Neural progenitor cell (in vitro differentiated cells): ENCODE results near the gene ZNF8. TPM values are rescaled to one million over a fixed set of nuclear protein-coding genes. Genes with fewer than 3 reads are reported as not detected.
"Not testable (repeated sequence)": the region's sequence is repeated elsewhere in the genome, so short reads cannot be mapped to it uniquely, and the experiment has no call there.

ENCODE experiments used
- DNase-seq: peaks from one replicate; pipeline ENCODE4 v3.0.0-alpha.2; 2016; ENCODE audit warnings: low spot score
- H2AFZ ChIP-seq: fragments of 200-600 bp; sonication (generic); replicated peaks from 2 replicates; pipeline ENCODE4 v1.6.1; 2016; ENCODE audit warnings: antibody characterized with exemption
- H3F3A ChIP-seq: fragments of 200-600 bp; sonication (generic); 2 replicates; pipeline ENCODE4 v1.6.1; 2016; ENCODE audit warnings: antibody characterized with exemption, low read depth
- H3K27ac ChIP-seq: fragments of 200-600 bp; sonication (generic); 2 replicates; pipeline ENCODE4 v1.5.1; 2016; ENCODE audit warnings: mild to moderate bottlenecking
- H3K27me3 ChIP-seq: fragments of 200-600 bp; sonication (generic); 2 replicates; pipeline ENCODE4 v1.6.1; 2016; ENCODE audit warnings: mild to moderate bottlenecking, moderate library complexity
- H3K36me3 ChIP-seq: fragments of 200-600 bp; sonication (generic); 2 replicates; pipeline ENCODE4 v1.5.1; 2016
- H3K4me1 ChIP-seq: fragments of 200-600 bp; sonication (generic); 2 replicates; pipeline ENCODE4 v1.6.1; 2016; ENCODE audit warnings: mixed run types
- H3K4me2 ChIP-seq: fragments of 200-600 bp; sonication (generic); 2 replicates; pipeline ENCODE4 v1.6.1; 2016
- H3K4me3 ChIP-seq: fragments of 200-600 bp; sonication (generic); 2 replicates; pipeline ENCODE4 v1.5.1; 2016
- H3K79me2 ChIP-seq: fragments of 200-600 bp; sonication (generic); 2 replicates; pipeline ENCODE4 v1.6.1; 2016; ENCODE audit warnings: low read depth
- H3K9ac ChIP-seq: fragments of 200-600 bp; sonication (generic); 2 replicates; pipeline ENCODE4 v1.6.1; 2016
- H3K9me3 ChIP-seq: fragments of 200-600 bp; sonication (generic); 2 replicates; pipeline ENCODE4 v1.5.1; 2016; ENCODE audit warnings: low read depth
- H4K20me1 ChIP-seq: fragments of 200-600 bp; sonication (generic); 2 replicates; pipeline ENCODE4 v1.6.1; 2016; ENCODE audit warnings: low read depth
- H3K27ac Mint-ChIP-seq: 3 replicates; pipeline ENCODE4 v1.8.0; 2021; ENCODE audit warnings: mixed read lengths
- H3K27me3 Mint-ChIP-seq: 2 replicates; pipeline ENCODE4 v1.8.0; 2022; ENCODE audit warnings: low read depth, mild to moderate bottlenecking, inconsistent platforms, moderate library complexity, mixed read lengths; ENCODE audit not compliant: insufficient read depth
- H3K36me3 Mint-ChIP-seq: 3 replicates; pipeline ENCODE4 v1.8.0; 2021; ENCODE audit warnings: mixed read lengths
- H3K4me1 Mint-ChIP-seq: 3 replicates; pipeline ENCODE4 v1.8.0; 2021; ENCODE audit warnings: mixed read lengths
- H3K4me3 Mint-ChIP-seq: 3 replicates; pipeline ENCODE4 v1.8.0; 2021; ENCODE audit warnings: mild to moderate bottlenecking, moderate library complexity, mixed read lengths
- H3K9me3 Mint-ChIP-seq: 3 replicates; pipeline ENCODE4 v1.8.0; 2020; ENCODE audit warnings: mixed read lengths
- CTCF ChIP-seq: fragments of 200-600 bp; sonication (generic); IDR thresholded peaks from 2 replicates; pipeline ENCODE4 v1.5.1; 2017; ENCODE audit warnings: antibody characterized with exemption, mild to moderate bottlenecking
- EZH2 ChIP-seq: fragments of 200-600 bp; sonication (generic); IDR thresholded peaks from 2 replicates; pipeline ENCODE4 v1.6.1; 2017; ENCODE audit warnings: antibody characterized with exemption, mild to moderate bottlenecking, moderate library complexity
- EZH2phosphoT487 ChIP-seq: fragments of 200-600 bp; sonication (generic); IDR thresholded peaks from 2 replicates; pipeline ENCODE4 v1.6.1; 2017; ENCODE audit warnings: antibody characterized with exemption
- total RNA-seq: library from RNA; depleted of rRNA; stranded (reverse); fragments of >200 nt; gene quantifications from 2 replicates; pipeline ENCODE4 v1.2.3, GENCODE V29; 2015; ENCODE audit warnings: low replicate concordance

The ZNF8 gene
- total RNA-seq, 1 donor from 2014 or later = 18.6 TPM

GRCh38 chr19:58305932-58306323 is 27.2 kb downstream of the ZNF8 start:
- peaks cover 34% of the 10 kb centered on the region for H3K79me2 ChIP-seq
- peak overlapping the region; percentile 93 for H3K4me3 ChIP-seq
- peak overlapping the region; percentile 52 for H3K9ac ChIP-seq
- H3K4me3 Mint-ChIP-seq = peak overlapping the region; percentile 98
- DNase-seq = no peak
- peaks cover 18% of the 10 kb centered on the region for H3K4me1 Mint-ChIP-seq
- H2AFZ ChIP-seq = no peak overlapping the region
- H3K36me3 ChIP-seq = peaks cover 3% of the 10 kb centered on the region
- no peak overlapping the region for H3K27ac Mint-ChIP-seq
- no peak for TF ChIP-seq EZH2
- TF ChIP-seq EZH2phosphoT487 = no peak
- no peak for TF ChIP-seq CTCF
- peaks cover 27% of the 10 kb centered on the region for H4K20me1 ChIP-seq
- no peaks in the 10 kb centered on the region for H3K9me3 ChIP-seq
- peaks cover 40% of the 10 kb centered on the region for H3F3A ChIP-seq
- peaks cover 8% of the 10 kb centered on the region for H3K4me1 ChIP-seq
- peaks cover 22% of the 10 kb centered on the region for H3K9me3 Mint-ChIP-seq
- H3K36me3 Mint-ChIP-seq = peaks cover 68% of the 10 kb centered on the region
- H3K27me3 Mint-ChIP-seq = peaks cover 5% of the 10 kb centered on the region
- no peak overlapping the region for H3K27ac ChIP-seq
- no peaks in the 10 kb centered on the region for H3K27me3 ChIP-seq
- H3K4me2 ChIP-seq = peak overlapping the region; percentile 80

GRCh38 chr19:58307736-58308135 is 29.0 kb downstream of the ZNF8 start:
- no peaks in the 10 kb centered on the region for H3K9me3 ChIP-seq
- no peak overlapping the region for H3K4me3 ChIP-seq
- peaks cover 8% of the 10 kb centered on the region for H3K4me1 ChIP-seq
- TF ChIP-seq EZH2phosphoT487 = no peak
- H3K4me3 Mint-ChIP-seq = peak overlapping the region; percentile 53
- no peak overlapping the region for H3K9ac ChIP-seq
- H3K4me1 Mint-ChIP-seq = peaks cover 18% of the 10 kb centered on the region
- H2AFZ ChIP-seq = no peak overlapping the region
- H3K79me2 ChIP-seq = peaks cover 27% of the 10 kb centered on the region
- H3F3A ChIP-seq = peaks cover 29% of the 10 kb centered on the region
- peaks cover 12% of the 10 kb centered on the region for H3K9me3 Mint-ChIP-seq
- H4K20me1 ChIP-seq = peaks cover 12% of the 10 kb centered on the region
- no peak overlapping the region for H3K27ac ChIP-seq
- peaks cover 5% of the 10 kb centered on the region for H3K36me3 ChIP-seq
- DNase-seq = no peak
- peaks cover 68% of the 10 kb centered on the region for H3K36me3 Mint-ChIP-seq
- H3K27ac Mint-ChIP-seq = no peak overlapping the region
- H3K27me3 ChIP-seq = no peaks in the 10 kb centered on the region
- H3K4me2 ChIP-seq = no peak overlapping the region
- H3K27me3 Mint-ChIP-seq = peaks cover 5% of the 10 kb centered on the region

- H4K20me1 ChIP-seq, H2AFZ ChIP-seq, H3K9me3 ChIP-seq, H3K4me2 ChIP-seq, H3K4me1 ChIP-seq, H3F3A ChIP-seq, H3K27me3 ChIP-seq, H3K9ac ChIP-seq, H3K27ac Mint-ChIP-seq, H3K4me1 Mint-ChIP-seq, H3K4me3 ChIP-seq, H3K4me3 Mint-ChIP-seq, H3K27ac ChIP-seq, H3K27me3 Mint-ChIP-seq: not testable (repeated sequence)
- DNase-seq = peak; percentile 58
- Mint-ChIP-seq H3K9me3 (peaks cover 14% of the 10 kb centered on the region), H3K36me3 (peaks cover 82% of the 10 kb centered on the region)
- Histone ChIP-seq H3K79me2 (peaks cover 23% of the 10 kb centered on the region), H3K36me3 (peaks cover 11% of the 10 kb centered on the region)
- TF ChIP-seq CTCF = peak; percentile 63
Observed at GRCh38 chr19:58310685-58311084, 31.9 kb downstream of the ZNF8 start.

GRCh38 chr19:58311345-58311865 is 32.6 kb downstream of the ZNF8 start:
- no peak overlapping the region for H3K4me3 Mint-ChIP-seq
- H3K4me1 ChIP-seq = no peaks in the 10 kb centered on the region
- H3K4me2 ChIP-seq = no peak overlapping the region
- H3K9me3 ChIP-seq = no peaks in the 10 kb centered on the region
- H3K79me2 ChIP-seq = peaks cover 15% of the 10 kb centered on the region
- H3K4me1 Mint-ChIP-seq = peaks cover 2% of the 10 kb centered on the region
- H3F3A ChIP-seq = peaks cover 9% of the 10 kb centered on the region
- H2AFZ ChIP-seq = no peak overlapping the region
- no peak overlapping the region for H3K9ac ChIP-seq
- no peak for TF ChIP-seq EZH2
- TF ChIP-seq EZH2phosphoT487 = no peak
- TF ChIP-seq CTCF = no peak
- peaks cover 2% of the 10 kb centered on the region for H3K27me3 Mint-ChIP-seq
- peaks cover 14% of the 10 kb centered on the region for H3K9me3 Mint-ChIP-seq
- H3K27me3 ChIP-seq = no peaks in the 10 kb centered on the region
- H3K27ac ChIP-seq = no peak overlapping the region
- H3K36me3 Mint-ChIP-seq = peaks cover 79% of the 10 kb centered on the region
- H3K27ac Mint-ChIP-seq = no peak overlapping the region
- H3K36me3 ChIP-seq = peaks cover 11% of the 10 kb centered on the region
- peaks cover 4% of the 10 kb centered on the region for H4K20me1 ChIP-seq
- no peak for DNase-seq
- H3K4me3 ChIP-seq = no peak overlapping the region
